ENCODE measurements around the gene GIMAP8. TPM values are rescaled to one million over a fixed set of nuclear protein-coding genes. Genes with fewer than 3 reads are reported as not detected.

The GIMAP8 gene
- polyA plus RNA-seq, 1 experiment: not detected

DNA sequence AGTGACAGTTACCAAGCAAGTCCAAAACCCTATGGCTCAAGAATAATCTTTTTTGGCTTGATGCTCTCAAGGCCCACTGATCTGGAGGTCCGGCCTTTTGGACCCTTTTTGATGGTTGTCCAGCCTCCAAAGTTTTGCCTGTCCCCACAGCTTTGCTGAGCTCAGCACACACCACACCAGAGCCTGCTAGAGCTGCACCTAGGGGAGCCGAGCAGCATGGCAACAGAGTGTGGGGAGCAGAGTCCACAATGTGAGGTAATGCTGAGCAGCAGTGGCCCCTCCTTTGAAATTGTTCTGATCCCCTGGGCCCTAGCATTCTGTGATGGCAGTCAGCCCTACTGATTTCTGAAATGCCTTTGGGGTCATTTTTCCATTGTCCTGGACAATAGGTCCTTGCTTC is 73.6 kb downstream of the GIMAP8 start:
- ChIA-PET POLR2A (no interaction called here), CTCF (no interaction called here)

More for the DNA sequence above, 73.6 kb downstream of the GIMAP8 start:
- no peak for DNase-seq (ENCODE audit: low read depth)
- Histone ChIP-seq H3K27me3 (ENCODE audit: control insufficient read depth, insufficient read depth, low read length) (no peaks in the 10 kb centered on the region), H3K4me3 (ENCODE audit: low read depth, low read length) (no peak overlapping the region), H3K36me3 (ENCODE audit: control insufficient read depth, insufficient read depth, low read length) (no peaks in the 10 kb centered on the region)
- TF ChIP-seq, protein P1, sequence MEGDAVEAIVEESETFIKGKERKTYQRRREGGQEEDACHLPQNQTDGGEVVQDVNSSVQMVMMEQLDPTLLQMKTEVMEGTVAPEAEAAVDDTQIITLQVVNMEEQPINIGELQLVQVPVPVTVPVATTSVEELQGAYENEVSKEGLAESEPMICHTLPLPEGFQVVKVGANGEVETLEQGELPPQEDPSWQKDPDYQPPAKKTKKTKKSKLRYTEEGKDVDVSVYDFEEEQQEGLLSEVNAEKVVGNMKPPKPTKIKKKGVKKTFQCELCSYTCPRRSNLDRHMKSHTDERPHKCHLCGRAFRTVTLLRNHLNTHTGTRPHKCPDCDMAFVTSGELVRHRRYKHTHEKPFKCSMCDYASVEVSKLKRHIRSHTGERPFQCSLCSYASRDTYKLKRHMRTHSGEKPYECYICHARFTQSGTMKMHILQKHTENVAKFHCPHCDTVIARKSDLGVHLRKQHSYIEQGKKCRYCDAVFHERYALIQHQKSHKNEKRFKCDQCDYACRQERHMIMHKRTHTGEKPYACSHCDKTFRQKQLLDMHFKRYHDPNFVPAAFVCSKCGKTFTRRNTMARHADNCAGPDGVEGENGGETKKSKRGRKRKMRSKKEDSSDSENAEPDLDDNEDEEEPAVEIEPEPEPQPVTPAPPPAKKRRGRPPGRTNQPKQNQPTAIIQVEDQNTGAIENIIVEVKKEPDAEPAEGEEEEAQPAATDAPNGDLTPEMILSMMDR (IDR thresholded peaks at IDR 0.05; ENCODE audit: insufficient read depth, low read depth, low read length): no peak

Other genes with a start within 250 kb of the GIMAP8 start
- gene LRRC61, start 127.3 kb upstream of the GIMAP8 start, polyA plus RNA-seq (2011; rRNA removed): 0.56 and 0.85 TPM in 2 replicates
- 0.60 and 0.91 TPM in 2 replicates for gene ACTR3C, start 127.1 kb upstream of the GIMAP8 start, polyA plus RNA-seq (2011; rRNA removed)
- gene RARRES2, start 109.0 kb upstream of the GIMAP8 start, polyA plus RNA-seq (2011; rRNA removed): 6.3 and 7.2 TPM in 2 replicates
- gene REPIN1, start 81.8 kb upstream of the GIMAP8 start, polyA plus RNA-seq (2011; rRNA removed): 41.3 and 65.7 TPM in 2 replicates
- 1.6 and 2.1 TPM in 2 replicates for gene ZNF775, start 71.3 kb upstream of the GIMAP8 start, polyA plus RNA-seq (2011; rRNA removed)
- not detected in 2 replicates for gene GIMAP7, start 64.2 kb downstream of the GIMAP8 start, polyA plus RNA-seq (2011; rRNA removed)
- gene GIMAP4, start 116.8 kb downstream of the GIMAP8 start, polyA plus RNA-seq (2011; rRNA removed): not detected in 2 replicates
- gene GIMAP6, start 181.8 kb downstream of the GIMAP8 start, polyA plus RNA-seq (2011; rRNA removed): not detected in 2 replicates
- 0.05 and 0.13 TPM in 2 replicates for gene GIMAP2, start 235.1 kb downstream of the GIMAP8 start, polyA plus RNA-seq (2011; rRNA removed)